ENCODE measurements around the gene RACK1.

The RACK1 gene

GRCh38 chr5:181195249-181195761 is 48.4 kb downstream of the RACK1 start:
- no peak for DNase-seq (ENCODE audit: low read depth)

- DNase-seq (ENCODE audit: low read depth): no peak
These were observed 49.0 kb downstream of the RACK1 start for GRCh38 chr5:181194489-181195248.

- DNase-seq (ENCODE audit: low read depth): no peak
These were observed 50.0 kb downstream of the RACK1 start for GRCh38 chr5:181193656-181194055.

GRCh38 chr5:181192337-181193046 is 51.2 kb downstream of the RACK1 start:
- DNase-seq (ENCODE audit: low read depth): no peak

- DNase-seq (ENCODE audit: low read depth): no peak
These were observed 52.0 kb downstream of the RACK1 start for GRCh38 chr5:181191526-181192336.

- DNase-seq (ENCODE audit: low read depth): no peak
These were observed 52.8 kb downstream of the RACK1 start for GRCh38 chr5:181190711-181191525.

- no peak for DNase-seq (ENCODE audit: low read depth)
These were observed 53.6 kb downstream of the RACK1 start for GRCh38 chr5:181189962-181190710.

GRCh38 chr5:181189363-181189961 is 54.2 kb downstream of the RACK1 start:
- DNase-seq (ENCODE audit: low read depth): no peak

- DNase-seq (ENCODE audit: low read depth): no peak
These were observed 54.9 kb downstream of the RACK1 start for GRCh38 chr5:181188700-181189362.

GRCh38 chr5:181187500-181188213 is 56.0 kb downstream of the RACK1 start:
- DNase-seq (ENCODE audit: low read depth): no peak

GRCh38 chr5:181186986-181187499 is 56.7 kb downstream of the RACK1 start:
- no peak for DNase-seq (ENCODE audit: low read depth)
